ENCODE results near the gene CD69.

DNA sequence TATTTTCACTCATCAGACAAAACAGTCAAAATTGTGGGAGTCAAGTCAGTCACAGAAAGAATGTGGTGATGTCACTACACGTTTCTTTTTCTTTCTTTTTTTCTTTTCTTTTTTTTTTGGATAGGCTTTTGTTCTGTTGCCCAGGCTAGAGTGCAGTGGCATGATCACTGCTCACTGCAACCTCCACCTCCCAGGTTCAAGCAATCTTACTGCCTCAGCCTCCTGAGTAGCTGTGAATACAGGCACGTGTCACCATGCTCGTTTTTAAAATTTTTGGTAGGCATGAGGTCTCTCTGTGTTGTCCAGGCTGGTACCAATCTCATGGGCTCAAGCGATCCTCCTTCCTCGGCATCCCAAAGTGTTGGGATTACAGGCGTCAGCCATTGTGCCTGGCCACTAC lies 30.1 kb downstream of the CD69 start:
- TF ChIP-seq CTCF (IDR thresholded peaks at IDR 0.05) = no peak
- no peak for TF ChIP-seq EZH2 (IDR thresholded peaks at IDR 0.05; ENCODE audit: borderline replicate concordance, insufficient read depth, low read depth, low read length, poor library complexity, severe bottlenecking)
